GM19239 (cell line): ENCODE results near the gene SPOP.
"Not testable (repeated sequence)": the region's sequence is repeated elsewhere in the genome, so short reads cannot be mapped to it uniquely, and the experiment has no call there.

Source experiments
- DNase-seq: peaks from one replicate; pipeline ENCODE4 v3.0.0; 2011; ENCODE audit warnings: low spot score; ENCODE audit not compliant: insufficient read length
- FAIRE-seq: peaks from 2 replicates; lab custom pipeline; 2011; peaks lifted over from hg19 to GRCh38; lab: Jason Lieb, UNC

SPOP gene

GRCh38 chr17:49664706-49665211 is 13.1 kb downstream of the SPOP start:
- DNase-seq = no peak
- FAIRE-seq = no peak

DNA sequence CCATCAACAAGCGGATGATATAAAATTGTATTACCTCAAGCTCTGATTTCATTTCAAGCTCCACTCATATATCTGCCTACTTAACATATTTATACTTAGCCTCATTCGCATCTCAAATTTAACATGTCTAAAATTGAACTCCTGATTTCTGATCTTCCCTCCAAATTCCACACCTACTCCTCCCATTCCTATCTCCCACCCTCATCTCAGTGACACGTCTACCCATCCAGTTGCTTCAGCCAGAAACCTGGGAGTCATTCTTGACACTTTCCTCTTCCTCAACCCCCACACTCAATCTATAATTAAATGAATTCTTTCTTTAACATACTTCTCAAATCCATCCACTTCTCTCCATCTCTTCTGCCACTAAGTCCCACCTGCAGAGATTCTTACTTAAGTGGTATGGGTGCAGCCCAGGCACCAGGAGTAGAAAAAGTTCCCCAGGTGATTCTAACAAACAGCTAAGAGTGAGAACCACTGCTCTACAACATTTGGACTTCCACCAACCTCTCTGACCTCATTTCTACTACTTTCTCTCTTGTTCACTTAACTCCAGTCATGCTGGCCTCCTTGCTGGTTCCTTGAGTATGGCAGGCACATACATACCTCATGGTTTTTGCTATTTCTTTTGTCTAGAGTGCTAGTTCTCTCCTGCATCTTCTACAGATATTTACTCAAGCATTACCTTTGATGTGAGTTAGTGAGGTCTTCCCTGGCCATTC is 18.1 kb downstream of the SPOP start:
- DNase-seq (no peak), FAIRE-seq (peak; percentile 18)

DNA sequence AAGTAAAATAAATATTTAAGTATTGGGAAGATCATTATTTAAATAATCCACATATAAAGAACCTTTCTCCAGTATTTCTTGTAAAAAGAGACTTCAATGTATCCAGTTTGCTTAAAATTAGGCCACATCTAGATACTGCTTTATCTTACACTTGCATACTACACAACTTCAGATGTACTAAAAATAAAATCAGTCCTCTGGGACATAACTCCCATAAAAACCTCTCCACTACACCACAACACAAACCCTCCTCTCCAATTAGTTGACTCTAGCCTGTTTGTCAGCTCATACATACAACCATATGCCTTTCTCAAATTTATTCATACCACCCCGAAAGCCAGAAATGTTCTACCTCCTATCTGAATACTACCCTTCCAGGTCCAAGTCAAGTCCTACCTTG is 21.6 kb downstream of the SPOP start:
- no peak for FAIRE-seq
- no peak for DNase-seq

DNA sequence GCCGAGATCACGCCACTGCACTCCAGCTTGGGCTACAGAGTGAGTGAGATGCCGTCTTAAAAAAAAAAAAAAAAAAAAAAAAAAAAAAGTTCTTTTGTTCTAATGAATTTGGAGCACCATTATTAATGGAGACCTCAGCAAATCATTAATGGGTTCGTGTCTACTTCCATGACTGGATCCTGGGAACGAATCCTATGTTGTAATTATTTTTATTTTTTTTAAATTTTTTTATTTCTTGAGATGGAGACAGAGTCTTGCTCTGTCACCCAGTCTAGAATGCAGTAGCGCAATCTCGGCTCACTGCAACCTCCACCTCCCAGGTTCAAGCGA is 30.7 kb downstream of the SPOP start:
- FAIRE-seq = no peak
- no peak for DNase-seq

DNA sequence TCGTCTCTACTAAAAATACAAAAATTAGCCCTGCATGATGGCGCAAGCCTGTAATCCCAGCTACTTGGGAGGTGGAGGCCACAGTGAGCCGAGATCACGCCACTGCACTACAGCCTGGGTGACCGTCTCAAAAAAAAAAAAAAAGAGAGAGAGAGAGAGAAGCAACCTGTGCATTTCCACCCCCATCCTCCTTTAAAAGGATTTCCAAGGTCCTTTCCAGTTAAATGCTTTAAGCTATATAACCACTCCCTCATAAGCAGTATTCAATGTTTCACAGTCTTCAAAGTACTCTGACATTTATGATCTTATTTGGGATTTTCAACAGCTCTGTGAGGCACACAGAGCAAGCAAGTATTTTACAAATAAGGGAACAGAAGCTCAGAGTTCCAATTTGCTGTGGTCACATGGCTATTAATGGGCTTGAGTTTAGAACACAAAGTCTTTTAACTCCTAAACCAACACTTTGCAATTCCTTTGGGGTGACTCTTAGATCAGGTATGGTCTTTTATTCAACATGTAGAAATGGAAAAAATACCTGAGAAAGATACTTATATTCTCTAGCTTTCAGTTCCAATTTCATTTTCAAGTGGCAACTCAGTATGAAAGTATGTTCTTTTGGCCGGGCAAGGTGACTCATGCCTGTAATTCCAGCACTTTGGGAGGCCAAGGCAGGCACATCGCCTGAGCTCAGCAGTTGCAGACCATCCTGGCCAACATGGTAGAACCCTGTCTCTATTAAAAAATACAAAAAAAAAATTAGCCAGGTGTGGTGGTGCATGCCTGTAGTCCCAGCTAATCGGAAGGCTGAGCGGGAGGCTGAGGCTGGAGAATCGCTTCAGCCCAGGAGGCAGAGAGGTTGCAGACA is 31.3 kb downstream of the SPOP start:
- FAIRE-seq (peak; percentile 92), DNase-seq (peak; percentile 10)

DNA sequence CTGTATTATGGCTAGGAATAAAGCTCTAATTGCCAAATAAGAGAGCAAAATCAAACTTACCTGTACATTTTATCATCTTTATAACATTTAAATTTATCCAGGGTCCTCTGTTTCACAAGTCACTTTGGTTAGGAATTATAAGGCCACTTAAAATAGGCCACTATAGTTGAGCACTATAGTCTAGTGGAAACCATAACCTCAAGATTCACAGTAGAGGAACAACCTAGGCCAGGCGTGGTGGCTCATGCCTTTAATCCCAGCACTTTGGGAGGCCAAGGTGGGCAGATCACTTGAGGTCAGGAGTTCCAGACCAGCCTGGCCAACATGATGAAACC is 31.9 kb downstream of the SPOP start:
- not testable (repeated sequence) for FAIRE-seq, DNase-seq

DNA sequence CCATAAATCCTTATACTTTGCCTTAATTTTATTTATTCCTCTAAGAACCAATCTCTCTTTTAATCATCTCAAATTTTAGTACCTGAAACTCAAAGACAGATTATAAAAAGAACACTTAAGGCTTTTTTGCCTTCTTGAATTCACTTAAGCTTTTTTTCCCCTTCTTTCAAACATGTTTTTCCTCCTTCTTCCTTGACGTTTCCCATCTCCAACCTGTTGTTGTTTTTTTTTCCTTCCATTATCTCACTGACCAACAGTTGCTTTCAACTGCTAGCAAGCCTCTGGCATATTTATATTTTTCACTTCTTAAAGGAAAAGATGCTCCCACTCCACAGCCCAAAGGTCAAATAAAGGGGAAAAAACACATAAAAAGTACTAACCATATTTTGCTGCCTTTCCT is 32.2 kb downstream of the SPOP start:
- FAIRE-seq = no peak

GRCh38 chr17:49640556-49640955 is 37.3 kb downstream of the SPOP start:
- FAIRE-seq = no peak

More for the DNA sequence above, 32.2 kb downstream of the SPOP start:
- DNase-seq = no peak

GRCh38 chr17:49638818-49639217 is 39.1 kb downstream of the SPOP start:
- FAIRE-seq (no peak), DNase-seq (no peak)

More at GRCh38 chr17:49640556-49640955, 37.3 kb downstream of the SPOP start:
- DNase-seq = no peak

- DNase-seq = no peak
- no peak for FAIRE-seq
Observed at GRCh38 chr17:49637739-49638138, 40.2 kb downstream of the SPOP start.

DNA sequence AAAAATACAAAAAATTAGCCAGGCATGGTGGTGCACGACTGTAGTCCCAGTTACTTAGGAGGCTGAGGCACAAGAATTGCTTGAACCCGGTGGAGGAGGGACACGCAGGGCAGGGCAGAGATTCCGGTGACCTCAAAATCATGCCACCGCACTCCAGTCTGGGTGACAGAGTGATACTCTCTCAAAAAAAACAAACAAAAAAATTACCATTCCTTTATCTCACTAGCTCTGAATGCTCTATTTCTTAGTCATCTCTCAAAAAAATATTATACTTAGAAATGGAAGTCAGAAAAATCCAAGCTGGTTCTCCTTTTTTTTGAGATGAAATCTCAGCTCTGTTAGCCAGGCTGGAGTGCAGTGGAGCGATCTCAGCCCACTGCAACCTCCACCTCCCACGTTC is 40.8 kb downstream of the SPOP start:
- FAIRE-seq (no peak), DNase-seq (no peak)

- DNase-seq (no peak), FAIRE-seq (no peak)
Observed at GRCh38 chr17:49635121-49635520, 42.8 kb downstream of the SPOP start.

DNA sequence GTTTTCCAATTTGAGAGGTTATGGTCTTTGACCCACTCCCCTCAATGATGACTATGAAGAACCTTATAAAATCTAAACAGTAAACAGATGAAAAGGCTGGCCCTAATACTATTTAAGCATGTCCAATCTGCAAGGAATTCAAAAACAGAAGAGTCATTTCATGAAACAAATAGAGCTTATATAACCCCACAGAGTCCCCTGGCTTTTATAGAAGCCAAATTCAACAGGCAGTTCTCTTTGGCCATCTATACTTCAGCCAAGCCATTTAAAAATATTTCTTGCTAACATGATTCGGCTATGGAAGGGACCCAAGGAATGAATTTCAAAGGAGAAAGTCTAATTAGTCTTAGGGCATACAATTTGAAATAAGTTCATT is 43.4 kb downstream of the SPOP start:
- FAIRE-seq (no peak), DNase-seq (no peak)

DNA sequence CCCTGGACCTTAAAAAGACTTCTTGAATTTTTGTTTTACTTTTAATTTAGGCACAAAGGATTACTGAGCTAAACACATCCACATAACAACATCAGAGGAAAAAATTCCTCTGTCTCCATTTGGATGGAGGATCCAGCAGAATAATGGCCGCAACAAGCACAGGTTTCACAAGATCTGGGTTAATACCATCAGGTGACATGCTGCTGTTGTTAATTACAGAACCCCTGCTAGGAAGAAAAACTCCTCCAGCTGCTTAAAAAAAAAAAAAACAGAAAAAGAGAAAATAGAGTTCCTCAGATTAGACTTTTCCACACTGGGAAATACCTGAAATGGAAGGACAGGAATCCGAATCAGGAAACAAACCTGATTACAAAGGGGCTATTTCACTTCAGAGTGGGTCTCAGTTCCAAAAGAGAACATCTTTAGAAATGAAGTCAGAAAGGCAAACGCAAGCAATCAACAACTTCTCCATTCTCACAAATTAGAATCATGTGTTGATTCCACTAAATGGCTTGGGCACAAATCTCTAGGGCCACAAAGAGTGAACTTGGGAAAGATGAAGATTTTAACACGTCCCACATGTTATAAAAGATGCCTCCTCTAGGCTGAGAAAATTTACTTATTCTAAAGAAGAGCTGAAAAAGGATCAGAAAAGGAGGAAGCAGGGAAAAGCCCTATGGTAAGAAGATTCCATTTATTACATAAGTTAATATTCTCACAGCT is 44.0 kb downstream of the SPOP start:
- DNase-seq (no peak), FAIRE-seq (no peak)

DNA sequence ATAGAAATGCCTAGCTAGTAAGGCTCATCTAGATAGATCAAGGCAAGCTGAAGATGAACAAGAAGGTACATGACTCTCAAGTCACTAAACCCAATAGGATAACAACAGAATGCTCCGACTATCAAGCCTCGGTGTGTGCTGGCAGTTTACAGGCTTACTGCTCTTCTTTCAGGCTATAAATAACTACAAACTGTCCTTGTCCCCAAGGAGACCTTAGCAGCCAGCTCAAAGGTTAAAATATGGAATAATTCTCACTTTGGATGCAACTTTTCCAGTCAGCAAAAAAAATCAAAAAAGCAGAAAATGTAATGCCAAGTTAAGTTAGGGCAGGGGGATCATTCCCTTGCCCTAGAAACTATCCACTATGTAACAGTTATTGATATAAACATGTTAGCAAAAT is 44.6 kb downstream of the SPOP start:
- no peak for DNase-seq
- FAIRE-seq = no peak

- FAIRE-seq (no peak), DNase-seq (no peak)
Observed at GRCh38 chr17:49632201-49632600, 45.7 kb downstream of the SPOP start.

DNA sequence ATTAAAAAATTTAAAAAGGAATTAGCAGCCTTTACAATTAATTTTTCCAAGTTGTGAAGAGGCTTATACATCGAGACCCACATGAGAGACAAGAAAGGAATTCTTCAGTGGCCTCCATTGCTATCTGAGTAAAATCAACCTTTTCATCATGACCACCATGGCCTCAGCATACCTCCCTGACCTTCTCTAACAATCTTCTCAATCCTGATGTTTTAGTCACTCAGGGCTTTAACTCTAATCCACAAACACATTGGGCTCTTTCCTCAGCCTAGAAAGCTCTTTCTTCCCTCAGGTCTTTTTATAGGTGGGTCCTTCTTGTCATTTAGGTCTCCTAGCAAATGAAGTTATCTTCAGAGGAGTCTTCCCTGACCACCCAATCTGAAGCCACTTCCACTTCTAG is 46.4 kb downstream of the SPOP start:
- DNase-seq (no peak), FAIRE-seq (no peak)

GRCh38 chr17:49630113-49630900 is 47.6 kb downstream of the SPOP start:
- peak; percentile 44 for FAIRE-seq
- DNase-seq = no peak

GRCh38 chr17:49629447-49629846 is 48.5 kb downstream of the SPOP start:
- FAIRE-seq = no peak
- DNase-seq = no peak

DNA sequence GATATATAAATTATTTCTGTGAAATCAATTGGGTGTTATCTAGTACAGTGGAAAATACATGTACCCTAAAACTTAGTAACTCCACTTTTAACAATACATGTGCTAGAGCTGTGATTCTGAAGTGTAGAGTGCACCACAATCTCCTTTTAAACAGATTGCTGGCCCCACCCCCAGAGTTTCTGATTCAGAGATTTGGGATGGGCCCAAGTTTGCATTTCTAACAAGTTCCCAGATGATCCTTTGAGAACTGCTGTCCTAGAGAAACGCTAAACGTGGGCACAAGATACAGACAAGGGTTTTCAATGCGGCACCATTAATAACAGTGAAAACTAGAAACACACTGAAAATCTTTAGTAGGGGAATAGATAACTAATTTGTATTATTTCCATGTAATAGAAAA is 53.0 kb downstream of the SPOP start:
- DNase-seq = no peak
- no peak for FAIRE-seq
